Colon (tissue), 2 donors: ENCODE measurements around the gene CLTRN.
A peak's percentile ranks its signal among the peaks of the same experiment; 100 is the strongest.
"Not testable (repeated sequence)": the region's sequence is repeated elsewhere in the genome, so short reads cannot be mapped to it uniquely, and the experiment has no call there.

Source experiments
- FAIRE-seq: peaks from 2 replicates; lab custom pipeline; 2012; peaks lifted over from hg19 to GRCh38; lab: Jason Lieb, UNC
- donor health status: control.
- donor health status: control.

Gene CLTRN

GRCh38 chrX:15647510-15647909 lies 17.1 kb downstream of the CLTRN start:
- not testable (repeated sequence) for FAIRE-seq

- no peak for FAIRE-seq
Measured at GRCh38 chrX:15646543-15646942, 18.1 kb downstream of the CLTRN start.

DNA sequence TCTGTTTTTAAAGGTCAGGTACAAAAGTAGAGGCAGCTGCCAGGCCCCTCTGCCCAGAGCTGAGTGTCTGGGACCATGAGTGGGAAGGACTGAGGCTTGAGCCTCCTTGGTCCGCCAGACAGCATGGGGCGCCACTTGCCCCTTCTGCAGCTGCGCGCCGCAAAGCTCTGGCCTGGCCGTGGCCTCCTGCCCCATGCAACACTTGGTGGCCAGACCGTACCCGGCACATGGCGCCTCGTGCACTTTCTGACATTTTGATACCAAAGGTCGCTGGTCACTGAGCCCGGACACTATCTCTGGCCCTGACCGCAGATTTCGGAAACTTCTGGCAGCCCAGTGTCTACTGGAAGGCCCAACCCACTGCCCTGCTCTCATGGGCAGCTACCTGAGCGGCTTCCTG lies 18.6 kb downstream of the CLTRN start:
- no peak for FAIRE-seq

GRCh38 chrX:15645266-15645665 lies 19.3 kb downstream of the CLTRN start:
- no peak for FAIRE-seq

- no peak for FAIRE-seq
Measured at GRCh38 chrX:15644560-15644872, 20.1 kb downstream of the CLTRN start.

- peak; percentile 90 for FAIRE-seq
Measured at GRCh38 chrX:15643786-15644559, 20.6 kb downstream of the CLTRN start.

DNA sequence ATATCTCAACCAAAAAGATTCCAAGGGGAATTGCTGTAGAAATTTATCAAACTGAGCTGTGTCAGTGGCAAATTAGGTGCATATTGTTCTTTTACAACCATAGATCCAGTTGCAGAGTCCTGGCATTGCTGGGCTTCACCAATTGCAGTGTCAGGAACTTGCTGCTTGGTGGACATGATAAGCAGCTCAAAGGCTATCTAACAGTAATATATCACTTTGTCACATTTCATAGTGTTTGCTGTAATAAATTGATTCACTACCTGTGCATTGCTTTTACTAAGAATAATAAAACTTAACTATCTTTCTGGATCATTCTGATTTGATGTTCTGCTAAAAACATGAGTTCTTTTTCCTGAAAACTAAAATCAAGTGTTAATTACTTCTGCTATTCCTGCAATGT lies 33.0 kb downstream of the CLTRN start:
- no peak for FAIRE-seq

- no peak for FAIRE-seq
Measured at GRCh38 chrX:15623054-15623453, 41.6 kb downstream of the CLTRN start.

GRCh38 chrX:15619053-15619755 lies 45.4 kb downstream of the CLTRN start:
- peak; percentile 81 for FAIRE-seq

- no peak for FAIRE-seq
Measured at GRCh38 chrX:15617111-15617510, 47.5 kb downstream of the CLTRN start.

GRCh38 chrX:15616531-15616930 lies 48.1 kb downstream of the CLTRN start:
- no peak for FAIRE-seq

GRCh38 chrX:15607067-15607466 lies 57.5 kb downstream of the CLTRN start:
- no peak for FAIRE-seq

GRCh38 chrX:15606136-15606535 lies 58.5 kb downstream of the CLTRN start:
- no peak for FAIRE-seq

DNA sequence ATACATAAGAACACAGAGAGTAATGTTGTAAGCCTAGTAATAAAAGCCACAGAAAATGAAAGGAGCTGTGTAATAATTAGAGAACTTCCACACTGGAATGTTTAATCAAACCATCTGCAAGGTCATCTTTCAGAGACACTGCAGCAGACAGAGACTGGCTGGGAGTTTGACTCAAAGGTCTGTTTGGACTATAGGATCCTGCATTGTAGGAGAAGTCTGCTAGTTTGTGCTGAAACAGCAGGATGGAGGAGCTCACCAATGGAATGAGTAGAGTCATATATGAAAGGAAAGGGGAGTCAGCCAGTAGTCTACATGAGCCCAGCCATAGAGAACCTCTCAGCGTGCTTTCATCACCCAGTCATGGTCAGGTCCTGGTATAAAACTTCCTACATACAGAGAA lies 59.4 kb downstream of the CLTRN start:
- FAIRE-seq, result no peak

DNA sequence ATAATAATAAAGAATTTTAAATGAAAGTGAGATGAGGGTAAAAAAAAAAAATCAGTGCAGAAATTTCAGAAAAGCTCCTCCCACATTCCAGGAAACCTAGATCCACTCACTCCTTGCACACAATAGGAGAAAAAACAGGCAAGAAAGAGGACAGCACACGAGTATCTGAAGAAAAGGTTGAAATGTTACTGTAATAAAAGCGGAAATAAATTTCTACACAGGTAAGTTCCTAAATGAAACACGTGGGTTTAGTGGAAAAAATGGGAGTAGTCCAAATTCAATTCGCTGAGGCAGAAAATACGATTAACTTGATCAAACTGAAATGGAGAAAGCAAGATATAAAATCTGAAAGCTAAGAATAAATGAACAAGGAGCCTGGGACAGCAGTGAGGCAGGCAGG lies 61.8 kb downstream of the CLTRN start:
- no peak for FAIRE-seq

DNA sequence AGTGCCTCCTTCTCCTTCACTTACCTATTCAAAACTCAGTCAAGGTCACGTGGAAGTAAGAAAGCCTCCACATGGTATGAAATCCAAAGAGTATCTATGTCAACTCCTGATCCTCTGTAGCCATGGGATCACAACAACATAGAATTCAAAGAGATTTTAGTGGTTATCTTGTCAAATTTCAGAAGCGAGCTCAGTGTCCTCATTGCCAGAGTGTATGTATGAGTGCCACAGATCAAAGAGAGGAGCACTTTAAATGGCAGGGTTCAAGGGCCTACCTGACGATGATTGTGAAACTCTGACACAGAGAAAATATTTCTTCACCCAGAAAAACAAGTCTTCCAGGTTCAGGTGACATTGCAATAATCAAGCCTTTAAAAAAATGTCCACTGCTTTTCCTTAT lies 62.7 kb downstream of the CLTRN start:
- FAIRE-seq, result no peak

DNA sequence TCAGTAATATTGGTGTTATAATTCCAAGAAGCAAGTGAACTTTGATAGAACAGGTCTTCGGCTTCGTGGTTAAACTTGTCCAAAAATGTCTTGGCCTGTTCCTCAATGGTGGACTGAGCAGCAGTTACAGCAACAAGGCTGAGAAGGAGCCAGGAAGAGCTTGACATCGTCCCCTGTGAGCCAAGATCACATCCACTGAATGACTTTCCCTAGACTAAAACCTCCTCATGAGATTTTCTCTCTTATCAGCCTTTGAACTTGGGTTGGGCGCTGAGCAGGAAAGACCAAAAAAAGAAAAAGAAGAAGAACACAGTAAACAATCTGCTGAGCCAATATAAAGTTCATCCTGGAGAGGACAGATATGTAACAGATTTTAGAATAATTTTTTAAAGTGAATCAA lies 63.9 kb downstream of the CLTRN start, which contains the start of gene ACE2:
Gene ACE2, minus strand, starts transcription at position 216 of the 400 bp plus-strand sequence. Its CDS starts 49 bp downstream, at position 167.
- peak; percentile 38 for FAIRE-seq

DNA sequence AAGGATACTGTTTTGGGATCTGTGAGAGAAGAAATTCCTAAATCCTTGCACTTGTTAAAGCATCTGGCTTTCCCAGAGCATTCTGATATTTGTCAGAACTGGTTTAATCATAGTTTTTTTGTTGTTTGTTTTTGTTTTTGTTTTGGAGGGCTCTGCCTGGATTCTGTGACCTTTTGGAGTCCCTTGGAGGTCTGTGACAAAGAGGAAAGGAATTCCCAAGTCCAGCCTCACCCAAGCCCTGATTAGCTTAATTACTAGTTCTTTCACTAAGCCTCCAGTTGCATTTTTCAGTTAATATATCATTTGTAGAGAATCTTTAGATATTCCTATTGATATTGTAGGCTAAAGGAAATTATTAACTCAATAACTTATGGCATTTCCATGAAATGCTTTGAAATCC lies 64.6 kb downstream of the CLTRN start:
- FAIRE-seq, result no peak

DNA sequence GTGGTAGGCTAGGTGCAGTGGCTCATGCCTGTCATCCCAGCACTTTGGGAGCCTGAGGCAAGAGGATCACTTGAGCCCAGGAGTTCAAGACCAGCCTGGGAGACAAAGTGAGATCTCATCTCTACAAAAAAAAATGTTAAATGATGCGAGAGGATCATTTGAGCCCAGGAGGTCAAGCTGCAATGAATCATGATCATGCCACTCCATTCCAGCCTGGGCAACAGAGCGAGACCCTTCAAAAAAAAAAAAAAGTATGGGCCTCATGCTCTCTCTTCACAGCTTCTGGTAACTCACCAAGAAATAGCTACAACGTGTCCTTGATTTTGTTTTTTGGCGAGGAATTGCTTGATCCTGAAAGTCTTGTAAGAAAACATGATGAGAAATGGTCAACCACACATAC lies 65.1 kb downstream of the CLTRN start:
- FAIRE-seq, result no peak

DNA sequence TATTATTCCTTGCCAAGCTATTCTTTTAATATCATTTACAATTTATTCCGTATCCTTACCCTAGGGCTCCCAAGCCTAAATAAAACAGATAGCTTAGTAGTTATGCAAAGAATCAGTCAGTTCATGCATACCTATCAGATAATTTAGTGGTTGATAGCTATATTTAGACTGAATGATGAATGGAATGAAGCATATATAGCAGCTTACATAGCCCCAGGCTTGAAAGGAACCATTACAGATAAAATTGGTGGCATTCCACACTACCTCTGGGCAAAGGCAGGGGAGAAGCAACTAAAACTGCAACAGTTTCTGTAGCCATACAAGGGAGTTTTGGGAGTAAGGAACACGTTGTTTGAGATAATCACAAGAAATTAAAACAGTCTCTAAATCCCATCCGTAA lies 66.6 kb downstream of the CLTRN start:
- no peak for FAIRE-seq

DNA sequence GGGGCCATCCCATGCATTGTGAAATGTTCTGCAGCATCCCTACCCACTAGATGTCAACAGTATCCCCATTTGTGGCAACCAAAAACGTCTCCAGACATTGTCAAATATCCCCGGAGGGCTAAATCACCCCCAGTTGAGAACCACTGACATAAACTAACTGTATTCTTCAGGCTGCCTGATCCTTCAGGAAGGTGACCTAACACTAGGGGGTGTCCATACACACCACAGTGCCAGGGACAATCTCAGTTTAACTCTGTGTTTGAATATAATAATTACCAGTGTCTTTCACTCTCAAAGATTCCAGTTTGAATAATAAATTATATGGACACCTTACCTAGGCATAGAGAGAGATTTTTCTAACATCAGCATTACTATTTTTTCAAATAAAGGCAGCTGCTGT lies 70.2 kb downstream of the CLTRN start:
- no peak for FAIRE-seq

GRCh38 chrX:15579778-15580747 lies 84.5 kb downstream of the CLTRN start:
- peak; percentile 78 for FAIRE-seq
